ENCODE data around the gene ATG10. TPM values are rescaled to one million over a fixed set of nuclear protein-coding genes. Genes with fewer than 3 reads are reported as not detected.

Gene ATG10
- total RNA-seq, 1 donor, result 6.5 TPM

GRCh38 chr5:82068723-82069122, 96.9 kb downstream of the ATG10 start:
- DNase-seq (ENCODE audit: insufficient read length, low spot score, missing footprints), result no peak

GRCh38 chr5:82072138-82072537, 100.3 kb downstream of the ATG10 start:
- no peaks in the 10 kb centered on the region for H4K20me1 ChIP-seq (ENCODE audit: insufficient read depth, low read length)
- H3K27ac ChIP-seq (ENCODE audit: low read depth, low read length), result no peak overlapping the region
- H3K27me3 ChIP-seq (ENCODE audit: insufficient read depth, low read length), result no peaks in the 10 kb centered on the region
- H3K4me3 ChIP-seq (ENCODE audit: insufficient read depth, low read length), result no peak overlapping the region
- TF ChIP-seq CTCF (IDR thresholded peaks at IDR 0.05; ENCODE audit: extremely low read depth, low read depth, low read length), result no peak
- no peaks in the 10 kb centered on the region for H3K79me2 ChIP-seq (ENCODE audit: insufficient read depth, low read length)
- no peak overlapping the region for H2AFZ ChIP-seq (ENCODE audit: low read length)
- H3K4me1 ChIP-seq (ENCODE audit: insufficient read depth, low read length), result no peaks in the 10 kb centered on the region
- H3K36me3 ChIP-seq (ENCODE audit: insufficient read depth, low read length), result no peaks in the 10 kb centered on the region
- H3K4me2 ChIP-seq (ENCODE audit: insufficient read depth, low read length), result no peak overlapping the region
- no peaks in the 10 kb centered on the region for H3K9me3 ChIP-seq (ENCODE audit: low read depth, low read length)
- DNase-seq (ENCODE audit: insufficient read length, low spot score, missing footprints), result no peak

More at GRCh38 chr5:82068723-82069122, 96.9 kb downstream of the ATG10 start:
- Histone ChIP-seq H3K27ac (ENCODE audit: low read depth, low read length) (no peak overlapping the region), H3K36me3 (ENCODE audit: insufficient read depth, low read length) (no peaks in the 10 kb centered on the region), H3K4me1 (ENCODE audit: insufficient read depth, low read length) (no peaks in the 10 kb centered on the region), H3K4me2 (ENCODE audit: insufficient read depth, low read length) (peak overlapping the region; percentile 64), H3K79me2 (ENCODE audit: insufficient read depth, low read length) (no peaks in the 10 kb centered on the region), H3K27me3 (ENCODE audit: insufficient read depth, low read length) (no peaks in the 10 kb centered on the region), H2AFZ (ENCODE audit: low read length) (no peak overlapping the region), H3K4me3 (ENCODE audit: insufficient read depth, low read length) (no peak overlapping the region), H4K20me1 (ENCODE audit: insufficient read depth, low read length) (no peaks in the 10 kb centered on the region), H3K9me3 (ENCODE audit: low read depth, low read length) (no peaks in the 10 kb centered on the region)
- no peak for TF ChIP-seq CTCF (IDR thresholded peaks at IDR 0.05; ENCODE audit: extremely low read depth, low read depth, low read length)

GRCh38 chr5:82073179-82073578, 101.4 kb downstream of the ATG10 start:
- H3K27ac ChIP-seq (ENCODE audit: low read depth, low read length), result no peak overlapping the region

GRCh38 chr5:82074950-82075349, 103.1 kb downstream of the ATG10 start:
- no peak for TF ChIP-seq CTCF (IDR thresholded peaks at IDR 0.05; ENCODE audit: extremely low read depth, low read depth, low read length)
- no peak for DNase-seq (ENCODE audit: insufficient read length, low spot score, missing footprints)
- Histone ChIP-seq H3K36me3 (ENCODE audit: insufficient read depth, low read length) (no peaks in the 10 kb centered on the region), H3K4me1 (ENCODE audit: insufficient read depth, low read length) (no peaks in the 10 kb centered on the region), H3K79me2 (ENCODE audit: insufficient read depth, low read length) (no peaks in the 10 kb centered on the region), H4K20me1 (ENCODE audit: insufficient read depth, low read length) (no peaks in the 10 kb centered on the region), H3K4me3 (ENCODE audit: insufficient read depth, low read length) (no peak overlapping the region), H2AFZ (ENCODE audit: low read length) (no peak overlapping the region), H3K9me3 (ENCODE audit: low read depth, low read length) (no peaks in the 10 kb centered on the region), H3K27ac (ENCODE audit: low read depth, low read length) (no peak overlapping the region), H3K27me3 (ENCODE audit: insufficient read depth, low read length) (no peaks in the 10 kb centered on the region), H3K4me2 (ENCODE audit: insufficient read depth, low read length) (no peak overlapping the region)

More at GRCh38 chr5:82073179-82073578, 101.4 kb downstream of the ATG10 start:
- no peak for TF ChIP-seq CTCF (IDR thresholded peaks at IDR 0.05; ENCODE audit: extremely low read depth, low read depth, low read length)
- DNase-seq (ENCODE audit: insufficient read length, low spot score, missing footprints), result no peak
- Histone ChIP-seq H2AFZ (ENCODE audit: low read length) (no peak overlapping the region), H3K4me3 (ENCODE audit: insufficient read depth, low read length) (no peak overlapping the region), H3K79me2 (ENCODE audit: insufficient read depth, low read length) (no peaks in the 10 kb centered on the region), H3K36me3 (ENCODE audit: insufficient read depth, low read length) (no peaks in the 10 kb centered on the region), H4K20me1 (ENCODE audit: insufficient read depth, low read length) (no peaks in the 10 kb centered on the region), H3K4me2 (ENCODE audit: insufficient read depth, low read length) (no peak overlapping the region), H3K4me1 (ENCODE audit: insufficient read depth, low read length) (no peaks in the 10 kb centered on the region), H3K27me3 (ENCODE audit: insufficient read depth, low read length) (no peaks in the 10 kb centered on the region), H3K9me3 (ENCODE audit: low read depth, low read length) (no peaks in the 10 kb centered on the region)
